GM13977 (cell line): ENCODE data around the gene ARID1B.

Source experiments
- DNase-seq: peaks from one replicate; pipeline ENCODE4 v3.0.0; 2012; ENCODE audit warnings: low spot score
- CTCF ChIP-seq: IDR thresholded peaks from 2 replicates; pipeline ENCODE4 v1.5.1; 2012; ENCODE audit warnings: mild to moderate bottlenecking, control low read depth; ENCODE audit not compliant: insufficient read depth; ENCODE audit errors: extremely low read depth, missing control alignments
- in situ Hi-C: fragments of 300-500 bp; cut with MboI; formaldehyde crosslinking; loops from one replicate; pipeline ENCODE4 v1.12.0; 2022; ENCODE audit warnings: low sequenced_read_pairs, low pct_unique_long_range_greater_than_20kb, mixed read lengths, inconsistent platforms; ENCODE audit not compliant: unreplicated experiment

The ARID1B gene

GRCh38 chr6:156809034-156809433 is 31.9 kb downstream of the ARID1B start:
- in situ Hi-C loops: no loop called here
- no peak for TF ChIP-seq CTCF
- peak; percentile 53 for DNase-seq

GRCh38 chr6:156809446-156810178 is 32.4 kb downstream of the ARID1B start:
- no peak for DNase-seq
- in situ Hi-C loops: no loop called here
- no peak for TF ChIP-seq CTCF

- in situ Hi-C loops: no loop called here
- DNase-seq: no peak
- TF ChIP-seq CTCF: no peak
Observed at GRCh38 chr6:156814036-156814581, 36.9 kb downstream of the ARID1B start.

GRCh38 chr6:156816505-156816904 is 39.3 kb downstream of the ARID1B start:
- no peak for DNase-seq
- in situ Hi-C loops: no loop called here
- TF ChIP-seq CTCF: no peak

- no peak for DNase-seq
- no peak for TF ChIP-seq CTCF
- in situ Hi-C loops: no loop called here
Observed at GRCh38 chr6:156820089-156820798, 43.1 kb downstream of the ARID1B start.

GRCh38 chr6:156821707-156822106 is 44.5 kb downstream of the ARID1B start:
- peak; percentile 40 for DNase-seq
- no peak for TF ChIP-seq CTCF
- in situ Hi-C loops: no loop called here
